GM12892 (cell line): ENCODE data around the gene TUBB2A.

ENCODE experiments used
- POLR2A ChIP-seq: IDR thresholded peaks from 2 replicates; pipeline ENCODE4 v1.6.1; 2011; ENCODE audit warnings: low read depth, low read length, control low read depth
- TAF1 ChIP-seq: IDR thresholded peaks from 2 replicates; pipeline ENCODE4 v1.6.1; 2011; ENCODE audit warnings: low read depth, mild to moderate bottlenecking, control low read depth, low read length, borderline replicate concordance

- TF ChIP-seq POLR2A: no peak
- no peak for TF ChIP-seq TAF1
Observed at GRCh38 chr6:3122823-3123182, 34.5 kb downstream of the TUBB2A start.
